VCaP (cell line): ENCODE results near the gene CYGB.
"Not testable (repeated sequence)": the region's sequence is repeated elsewhere in the genome, so short reads cannot be mapped to it uniquely, and the experiment has no call there.

Experiments used
- H3K27ac ChIP-seq: fragments of 450-650 bp; 2 replicates; pipeline ENCODE4 v1.5.1; 2017
- CTCF ChIP-seq: fragments of 450-650 bp; conservative IDR thresholded peaks from 2 replicates; pipeline ENCODE4 v1.5.1; 2017; ENCODE audit warnings: mild to moderate bottlenecking, moderate library complexity

The CYGB gene

GRCh38 chr17:76524598-76525512 lies 12.7 kb downstream of the CYGB start:
- TF ChIP-seq CTCF = no peak
- peak overlapping the region; percentile 56 for H3K27ac ChIP-seq

DNA sequence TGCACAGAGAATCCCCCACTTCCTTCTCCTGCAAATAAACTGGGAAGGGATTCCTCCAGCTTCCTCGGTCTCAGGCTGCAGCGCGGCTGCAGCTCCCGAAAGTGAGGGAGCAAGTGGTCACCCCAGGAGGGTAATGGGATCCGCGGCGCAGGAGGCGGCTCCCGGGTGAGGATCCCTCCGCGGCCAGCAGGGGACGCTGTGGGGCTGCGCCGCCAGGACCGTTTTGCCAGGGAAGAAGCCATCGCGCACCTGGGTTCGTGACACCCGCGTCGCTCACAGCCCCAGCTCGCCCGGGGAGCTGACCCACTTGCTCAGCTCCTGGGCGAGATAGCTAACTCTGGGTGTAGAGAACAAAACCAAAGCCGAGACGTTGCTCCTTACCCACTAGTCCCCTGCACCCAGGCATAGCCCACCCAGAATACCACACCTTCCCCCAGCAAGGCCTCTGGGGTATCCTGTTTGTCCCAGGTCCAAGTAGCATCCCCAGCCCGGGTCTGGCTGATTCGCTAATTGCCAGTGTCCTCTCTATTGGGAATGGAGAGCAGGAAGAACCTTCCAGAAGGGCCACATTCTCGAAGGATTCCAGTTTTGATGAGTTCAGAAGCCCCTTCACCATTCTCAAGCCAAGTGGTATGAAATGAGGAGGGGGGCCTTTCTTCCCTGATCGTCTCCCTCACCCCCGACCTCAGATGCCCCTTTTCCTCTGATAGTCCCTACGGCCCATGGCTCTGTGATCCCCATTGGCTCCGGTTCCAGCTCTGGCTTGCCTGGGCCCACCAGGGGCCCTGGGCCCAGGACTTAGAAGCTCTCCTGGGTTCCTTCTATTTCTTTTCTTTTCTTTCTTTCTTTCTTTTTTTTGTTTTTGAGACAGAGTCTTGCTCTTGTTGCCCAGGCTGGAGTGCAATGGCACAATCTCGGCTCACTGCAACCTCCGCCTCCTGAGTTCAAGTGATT lies 14.1 kb downstream of the CYGB start:
- H3K27ac ChIP-seq = no peak overlapping the region
- TF ChIP-seq CTCF = peak; percentile 100

DNA sequence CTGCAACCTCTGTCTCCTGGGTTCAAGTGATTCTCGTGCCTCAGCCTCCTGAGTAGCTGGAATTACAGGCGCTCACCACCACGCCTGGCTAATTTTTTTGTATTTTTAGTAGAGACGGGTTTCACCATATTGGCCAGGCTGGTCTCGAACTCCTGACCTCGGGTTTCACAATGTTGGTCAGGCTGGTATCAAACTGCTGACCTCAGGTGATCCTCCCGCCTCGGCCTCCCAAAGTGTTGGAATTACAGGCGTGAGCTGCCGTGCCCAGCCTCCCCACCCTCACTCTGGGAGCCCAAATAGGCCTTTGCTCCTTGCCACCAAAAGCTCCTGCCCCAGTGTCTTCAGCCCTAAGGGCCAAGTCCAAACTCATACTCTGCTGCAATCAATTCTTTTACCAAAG lies 15.8 kb downstream of the CYGB start:
- not testable (repeated sequence) for H3K27ac ChIP-seq

DNA sequence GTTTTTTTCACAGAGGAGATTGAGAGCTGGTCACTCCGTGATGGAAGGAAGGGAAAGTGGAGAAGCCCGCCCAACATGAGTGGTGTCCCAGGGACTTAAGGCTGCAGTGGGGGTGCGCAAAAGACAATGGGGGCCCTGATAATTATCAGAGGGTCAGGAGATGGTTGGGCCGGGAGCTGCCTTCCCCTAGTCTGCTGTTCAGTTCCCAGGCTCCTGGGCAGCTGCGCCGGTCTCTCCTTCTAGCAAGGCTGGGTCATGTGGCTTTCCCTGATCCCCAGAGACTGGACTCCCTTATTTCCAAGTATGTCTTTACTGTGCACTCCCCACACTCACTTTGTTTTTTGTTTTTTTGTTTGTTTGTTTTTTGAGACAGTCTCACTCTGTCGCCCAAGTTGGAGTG lies 16.2 kb downstream of the CYGB start:
- no peak overlapping the region for H3K27ac ChIP-seq
- TF ChIP-seq CTCF = no peak

DNA sequence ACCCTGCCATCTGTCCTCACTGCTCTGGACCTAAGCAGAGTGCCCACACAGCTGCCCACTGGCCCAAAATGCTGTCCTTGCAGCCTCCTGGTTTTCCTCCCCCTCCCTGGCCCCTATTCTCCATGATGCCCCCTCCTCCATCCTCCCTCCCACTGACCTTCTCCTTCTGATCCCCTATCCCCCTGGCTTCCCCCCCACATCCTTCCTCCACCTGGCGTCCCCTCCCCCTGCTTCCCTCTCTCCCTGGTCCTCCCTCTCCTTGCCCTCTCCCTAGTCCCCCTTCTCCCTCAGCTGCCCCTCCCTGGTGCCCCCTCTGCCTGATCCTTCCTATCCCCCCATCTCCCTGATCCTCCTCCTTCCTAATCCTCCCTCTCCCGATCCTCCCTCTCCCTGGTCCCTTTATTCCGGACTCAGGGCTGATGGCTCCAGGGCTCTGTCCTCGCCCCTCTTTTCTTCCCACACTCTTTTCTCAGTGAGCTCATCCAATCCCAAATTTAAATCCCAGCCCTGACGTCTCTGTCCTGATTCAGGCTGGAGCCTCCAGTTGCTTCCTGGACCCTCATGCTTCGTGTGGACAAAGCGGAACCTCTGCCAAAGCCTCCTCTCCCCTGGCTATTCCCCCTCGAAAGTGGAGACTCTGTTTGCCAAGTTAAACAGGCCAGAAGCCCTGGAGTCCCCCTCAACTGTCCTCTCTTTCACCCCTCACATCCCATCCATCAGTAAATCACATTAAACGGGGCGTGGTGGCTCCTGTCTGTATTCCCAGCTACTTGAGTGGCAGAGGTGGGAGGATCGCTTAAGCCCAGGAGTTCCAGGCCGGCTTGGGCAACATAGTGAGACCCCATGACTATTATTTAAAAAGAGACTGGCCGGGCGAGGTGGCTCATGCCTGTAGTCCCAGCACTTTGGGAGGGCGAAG lies 18.2 kb downstream of the CYGB start:
- H3K27ac ChIP-seq = no peak overlapping the region
- TF ChIP-seq CTCF = no peak

- TF ChIP-seq CTCF = no peak
- H3K27ac ChIP-seq = no peak overlapping the region
Measured at GRCh38 chr17:76517638-76518038, 19.9 kb downstream of the CYGB start.

DNA sequence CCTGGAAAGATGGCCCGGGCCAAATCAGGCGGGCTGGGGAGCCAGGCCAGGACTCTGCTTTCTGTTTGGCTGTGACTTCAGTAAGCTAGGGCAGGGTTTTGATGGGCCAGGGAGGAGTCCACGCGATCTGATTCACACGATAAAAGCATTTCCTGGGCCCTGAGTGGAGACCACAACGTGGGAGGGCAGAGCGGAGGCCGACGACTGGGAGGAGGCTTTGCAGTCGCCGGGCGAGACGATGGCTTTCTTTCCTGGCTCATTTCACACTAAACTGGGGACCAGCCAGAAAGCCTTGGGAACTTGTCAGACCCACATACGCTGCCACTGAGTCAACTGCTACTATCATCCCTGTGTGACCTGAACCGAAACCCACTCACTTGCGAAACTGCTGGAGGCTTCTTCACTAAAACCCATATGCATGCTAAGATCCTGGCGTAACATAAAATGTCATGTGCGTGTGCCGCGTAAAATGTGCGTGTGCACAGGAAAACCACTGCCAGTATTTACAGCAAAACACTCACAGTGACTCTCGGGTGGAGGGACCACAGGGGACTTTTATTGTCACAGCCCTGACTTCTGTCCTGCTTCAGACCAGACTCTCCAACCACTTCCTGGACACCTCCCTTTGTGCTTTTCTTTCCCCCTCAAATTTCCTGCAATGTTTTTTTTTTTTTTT lies 22.1 kb downstream of the CYGB start:
- no peak for TF ChIP-seq CTCF
- H3K27ac ChIP-seq = no peak overlapping the region

DNA sequence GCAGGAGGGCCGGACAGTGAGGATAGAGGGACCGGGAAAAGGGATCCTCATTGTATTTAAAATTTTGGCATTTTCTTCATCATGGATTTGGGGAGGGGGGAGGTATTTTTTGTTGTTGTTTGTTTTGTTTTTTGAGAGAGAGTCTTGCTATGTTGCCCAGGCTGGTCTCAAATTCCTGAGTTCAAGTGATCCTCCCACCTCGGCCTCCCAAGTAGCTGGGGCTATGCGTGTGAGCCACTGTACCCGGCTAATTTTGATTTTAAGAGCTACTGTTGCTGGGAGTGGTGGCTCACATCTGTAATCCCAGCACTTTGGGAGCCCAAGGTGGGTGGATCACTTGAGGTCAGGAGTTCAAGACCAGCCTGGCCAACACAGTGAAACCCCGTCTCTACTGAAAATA lies 23.2 kb downstream of the CYGB start:
- H3K27ac ChIP-seq = not testable (repeated sequence)
